ENCODE results near the gene CAMK1D. TPM values are rescaled to one million over a fixed set of nuclear protein-coding genes. Genes with fewer than 3 reads are reported as not detected.

CAMK1D gene
- polyA plus RNA-seq, 1 of the 3 experiments (the other 2 are of a cell fraction), result 4.1 TPM

DNA sequence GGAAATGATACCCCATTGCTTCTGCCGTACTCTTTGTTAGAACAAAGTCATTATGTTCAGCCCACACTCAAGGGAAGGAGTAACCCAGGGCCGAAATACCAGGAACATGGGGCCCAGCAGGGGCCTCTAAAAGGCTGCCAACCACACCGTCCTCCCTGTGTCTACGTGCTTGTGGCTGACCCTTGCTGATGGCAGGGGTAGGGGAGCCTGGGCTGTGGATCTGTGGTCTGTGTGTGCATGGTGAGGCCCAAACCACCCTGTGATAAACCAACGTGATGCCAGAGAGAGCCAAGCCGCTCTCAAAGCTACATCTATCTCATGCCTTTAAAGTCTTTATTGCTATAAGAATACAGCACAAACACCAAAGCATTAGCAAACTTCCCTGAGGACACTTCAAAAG lies 493.0 kb downstream of the CAMK1D start:
- TF ChIP-seq POLR2AphosphoS5 (IDR thresholded peaks at IDR 0.05; ENCODE audit: low read depth, low read length) (no peak), MEF2A (IDR thresholded peaks at IDR 0.05; ENCODE audit: borderline replicate concordance, low read depth) (no peak), RFX5 (IDR thresholded peaks at IDR 0.05; ENCODE audit: low read length) (no peak), RCOR1 (IDR thresholded peaks at IDR 0.05; ENCODE audit: low read length) (no peak), TEAD4 (IDR thresholded peaks at IDR 0.05; ENCODE audit: borderline replicate concordance, insufficient read depth) (no peak), CHD2 (IDR thresholded peaks at IDR 0.05; ENCODE audit: low read length, partially characterized antibody) (no peak), YY1 (IDR thresholded peaks at IDR 0.05; ENCODE audit: low read depth) (no peak), NFIC (IDR thresholded peaks at IDR 0.05; ENCODE audit: borderline replicate concordance) (no peak), FOSL2 (IDR thresholded peaks at IDR 0.05; ENCODE audit: borderline replicate concordance, low read depth) (no peak), EP300 (IDR thresholded peaks at IDR 0.05; ENCODE audit: borderline replicate concordance in 1 of 2, low read depth in 1 of 2, low read length in 1 of 2) (no peak), JUND (IDR thresholded peaks at IDR 0.05) (no peak), MAX (IDR thresholded peaks at IDR 0.05; ENCODE audit: low read depth) (no peak), GATA2 (CRISPR knock-in tag; IDR thresholded peaks at IDR 0.05) (no peak), RXRA (IDR thresholded peaks at IDR 0.05; ENCODE audit: borderline replicate concordance, low read depth) (no peak), MXI1 (IDR thresholded peaks at IDR 0.05; ENCODE audit: low read depth, low read length) (no peak), SMC3 (IDR thresholded peaks at IDR 0.05; ENCODE audit: low read depth, low read length) (no peak), USF2 (IDR thresholded peaks at IDR 0.05; ENCODE audit: borderline replicate concordance, low read depth, low read length) (no peak)
- TF ChIP-seq, protein P1, sequence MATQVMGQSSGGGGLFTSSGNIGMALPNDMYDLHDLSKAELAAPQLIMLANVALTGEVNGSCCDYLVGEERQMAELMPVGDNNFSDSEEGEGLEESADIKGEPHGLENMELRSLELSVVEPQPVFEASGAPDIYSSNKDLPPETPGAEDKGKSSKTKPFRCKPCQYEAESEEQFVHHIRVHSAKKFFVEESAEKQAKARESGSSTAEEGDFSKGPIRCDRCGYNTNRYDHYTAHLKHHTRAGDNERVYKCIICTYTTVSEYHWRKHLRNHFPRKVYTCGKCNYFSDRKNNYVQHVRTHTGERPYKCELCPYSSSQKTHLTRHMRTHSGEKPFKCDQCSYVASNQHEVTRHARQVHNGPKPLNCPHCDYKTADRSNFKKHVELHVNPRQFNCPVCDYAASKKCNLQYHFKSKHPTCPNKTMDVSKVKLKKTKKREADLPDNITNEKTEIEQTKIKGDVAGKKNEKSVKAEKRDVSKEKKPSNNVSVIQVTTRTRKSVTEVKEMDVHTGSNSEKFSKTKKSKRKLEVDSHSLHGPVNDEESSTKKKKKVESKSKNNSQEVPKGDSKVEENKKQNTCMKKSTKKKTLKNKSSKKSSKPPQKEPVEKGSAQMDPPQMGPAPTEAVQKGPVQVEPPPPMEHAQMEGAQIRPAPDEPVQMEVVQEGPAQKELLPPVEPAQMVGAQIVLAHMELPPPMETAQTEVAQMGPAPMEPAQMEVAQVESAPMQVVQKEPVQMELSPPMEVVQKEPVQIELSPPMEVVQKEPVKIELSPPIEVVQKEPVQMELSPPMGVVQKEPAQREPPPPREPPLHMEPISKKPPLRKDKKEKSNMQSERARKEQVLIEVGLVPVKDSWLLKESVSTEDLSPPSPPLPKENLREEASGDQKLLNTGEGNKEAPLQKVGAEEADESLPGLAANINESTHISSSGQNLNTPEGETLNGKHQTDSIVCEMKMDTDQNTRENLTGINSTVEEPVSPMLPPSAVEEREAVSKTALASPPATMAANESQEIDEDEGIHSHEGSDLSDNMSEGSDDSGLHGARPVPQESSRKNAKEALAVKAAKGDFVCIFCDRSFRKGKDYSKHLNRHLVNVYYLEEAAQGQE (IDR thresholded peaks at IDR 0.05; ENCODE audit: low read depth, low read length), result no peak
- ChIA-PET POLR2A (no interaction called here), CTCF (interaction anchor here (0.7 kb wide), 1 partner anchor 60 kb away, joined by 3 read pairs; no protein-coding TSS in a partner anchor)

More for the DNA sequence above, 493.0 kb downstream of the CAMK1D start:
- Histone ChIP-seq H3K4me2 (no peak overlapping the region), H3K79me2 (ENCODE audit: insufficient read depth) (no peaks in the 10 kb centered on the region), H3K9me2 (no peaks in the 10 kb centered on the region), H3K27ac (ENCODE audit: low read depth in 2 of 2, low read length in 1 of 2) (no peak overlapping the region), H3K9ac (no peak overlapping the region), H3K27me3 (ENCODE audit: insufficient read depth) (no peaks in the 10 kb centered on the region), H3F3A (replicated peaks; ENCODE audit: insufficient read depth) (no peaks in the 10 kb centered on the region), H3K36me3 (replicated peaks in 1 of 2; ENCODE audit: control insufficient read depth in 1 of 2, insufficient read depth in 2 of 2, low read length in 1 of 2) (no peaks in the 10 kb centered on the region), H4K20me1 (ENCODE audit: insufficient read depth) (no peaks in the 10 kb centered on the region), H3K4me1 (ENCODE audit: control insufficient read depth in 1 of 2, insufficient read depth in 2 of 2, low read depth in 1 of 2, low read length in 1 of 2) (peaks cover 0 to 23% of the 10 kb centered on the region in 2 experiments; a peak in 1 of 4 replicates), H3K9me3 (no peaks in the 10 kb centered on the region), H2AFZ (ENCODE audit: low read depth) (no peak overlapping the region), H3K4me3 (ENCODE audit: low read depth in 2 of 2, low read length in 1 of 2) (no peak overlapping the region)
- no peak for DNase-seq
- 78% methylated on average over 4 of the region's 6 CpGs for WGBS (ENCODE audit: low lambda C conversion rate)

Measured in SK-N-SH (cell line).